ENCODE measurements around the gene ODAPH.

Gene ODAPH

GRCh38 chr4:75593393-75593792 lies 37.5 kb downstream of the ODAPH start:
- no peak for DNase-seq (ENCODE audit: low read depth)
- no peak overlapping the region for H3K4me3 ChIP-seq (ENCODE audit: low read depth, low read length)
- TF ChIP-seq CTCF (conservative IDR thresholded peaks at IDR 0.05; ENCODE audit: low read depth, low read length) = no peak

- no peak overlapping the region for H3K4me3 ChIP-seq (ENCODE audit: low read depth, low read length)
- no peak for DNase-seq (ENCODE audit: low read depth)
- no peak for TF ChIP-seq CTCF (conservative IDR thresholded peaks at IDR 0.05; ENCODE audit: low read depth, low read length)
Measured at GRCh38 chr4:75596061-75596460, 40.2 kb downstream of the ODAPH start.

GRCh38 chr4:75598390-75598789 lies 42.5 kb downstream of the ODAPH start:
- no peak overlapping the region for H3K4me3 ChIP-seq (ENCODE audit: low read depth, low read length)
- TF ChIP-seq CTCF (conservative IDR thresholded peaks at IDR 0.05; ENCODE audit: low read depth, low read length) = no peak
- DNase-seq (ENCODE audit: low read depth) = peak; percentile 72

GRCh38 chr4:75599647-75600046 lies 43.8 kb downstream of the ODAPH start:
- DNase-seq (ENCODE audit: low read depth) = no peak
- no peak overlapping the region for H3K4me3 ChIP-seq (ENCODE audit: low read depth, low read length)
- no peak for TF ChIP-seq CTCF (conservative IDR thresholded peaks at IDR 0.05; ENCODE audit: low read depth, low read length)

GRCh38 chr4:75605928-75606327 lies 50.1 kb downstream of the ODAPH start:
- no peak for TF ChIP-seq CTCF (conservative IDR thresholded peaks at IDR 0.05; ENCODE audit: low read depth, low read length)
- no peak for DNase-seq (ENCODE audit: low read depth)
- no peak overlapping the region for H3K4me3 ChIP-seq (ENCODE audit: low read depth, low read length)

GRCh38 chr4:75612306-75612705 lies 56.4 kb downstream of the ODAPH start:
- DNase-seq (ENCODE audit: low read depth) = no peak
- no peak for TF ChIP-seq CTCF (conservative IDR thresholded peaks at IDR 0.05; ENCODE audit: low read depth, low read length)
- no peak overlapping the region for H3K4me3 ChIP-seq (ENCODE audit: low read depth, low read length)
